D721Med (cell line): ENCODE measurements around the gene GPATCH2.

Source experiments
- DNase-seq: peaks from one replicate; pipeline ENCODE4 v3.0.0; 2011; ENCODE audit warnings: low spot score; ENCODE audit not compliant: insufficient read length
- FAIRE-seq: peaks from 2 replicates; lab custom pipeline; 2011; peaks lifted over from hg19 to GRCh38; lab: Jason Lieb, UNC
- CTCF ChIP-seq: IDR thresholded peaks from 2 replicates; pipeline ENCODE4 v1.5.1; 2012; ENCODE audit warnings: mild to moderate bottlenecking, control low read depth; ENCODE audit not compliant: insufficient read depth; ENCODE audit errors: missing control alignments

Gene GPATCH2

GRCh38 chr1:217379336-217379735 lies 251.6 kb downstream of the GPATCH2 start:
- FAIRE-seq (no peak), DNase-seq (no peak)
- TF ChIP-seq CTCF, result no peak
